Spleen (tissue), 11 donors: ENCODE results near the gene MAPK14. TPM values are rescaled to one million over a fixed set of nuclear protein-coding genes. Genes with fewer than 3 reads are reported as not detected.

Experiments used
- DNase-seq: peaks from one replicate; pipeline ENCODE4 v3.0.0-alpha.2; 2020
- H3K27ac ChIP-seq, 8 donors: fragments of 200-600 bp; sonication (generic) in 7 of 8; 1 replicate in 4 of 8; 2 replicates in 4 of 8; pipeline versions ENCODE4 v1.5.0 to v1.8.0; 2016 to 2021; ENCODE audit warnings: inconsistent platforms in 4 of 8, mild to moderate bottlenecking in 4 of 8, moderate library complexity in 1 of 8
- H3K27me3 ChIP-seq, 7 donors: fragments of 200-600 bp; sonication (generic) in 6 of 7; replicated peaks in 1 of 7; 1 replicate in 4 of 7; 2 replicates in 3 of 7; pipeline versions ENCODE4 v1.5.0 to v1.8.0; 2016 to 2021; ENCODE audit warnings: inconsistent platforms in 3 of 7, mild to moderate bottlenecking in 1 of 7
- H3K36me3 ChIP-seq, 6 donors: fragments of 200-600 bp; sonication (generic) in 5 of 6; 1 replicate in 4 of 6; 2 replicates in 2 of 6; pipeline versions ENCODE4 v1.5.0 to v1.8.0; 2016 to 2021; ENCODE audit warnings: inconsistent platforms in 2 of 6
- H3K4me1 ChIP-seq, 6 donors: fragments of 200-600 bp; sonication (generic) in 5 of 6; 1 replicate in 3 of 6; 2 replicates in 3 of 6; pipeline versions ENCODE4 v1.5.0 to v1.8.0; 2016 to 2021; ENCODE audit warnings: inconsistent platforms in 3 of 6
- H3K4me3 ChIP-seq, 8 donors: fragments of 200-600 bp; sonication (generic) in 7 of 8; 1 replicate in 4 of 8; 2 replicates in 4 of 8; pipeline versions ENCODE4 v1.5.0 to v1.8.0; 2016 to 2021; ENCODE audit warnings: inconsistent platforms in 4 of 8, mild to moderate bottlenecking in 4 of 8, moderate library complexity in 2 of 8
- H3K9me3 ChIP-seq, 8 donors: fragments of 200-600 bp; sonication (generic) in 7 of 8; 1 replicate in 4 of 8; 2 replicates in 4 of 8; pipeline versions ENCODE4 v1.5.0 to v1.8.0; 2016 to 2021; ENCODE audit warnings: inconsistent platforms in 4 of 8
- CTCF ChIP-seq, 11 experiments: fragments of 200-600 bp in 7 of 11; fragments of 450-650 bp in 4 of 11; sonication (generic) in 4 of 11; IDR thresholded peaks in 8 of 11; conservative IDR thresholded peaks in 3 of 11; 1 replicate in 7 of 11; 2 replicates in 4 of 11; pipeline versions ENCODE4 v1.4.0 to v1.8.0; 2016 to 2021; ENCODE audit warnings: antibody characterized with exemption in 11 of 11, inconsistent platforms in 4 of 11, mild to moderate bottlenecking in 1 of 11
- POLR2A ChIP-seq, 3 donors: fragments of 450-650 bp; IDR thresholded peaks; one replicate each; pipeline ENCODE4 v1.5.1; 2017; ENCODE audit warnings: antibody characterized with exemption in 3 of 3, mild to moderate bottlenecking in 1 of 3
- POLR2AphosphoS5 ChIP-seq, 3 donors: sonication (generic); formaldehyde crosslinking; IDR thresholded peaks; one replicate each; pipeline ENCODE4 v1.5.1; 2017; ENCODE audit warnings: antibody characterized with exemption in 3 of 3
- WGBS, 5 donors: extraction: QIAGEN DNeasy Blood & Tissue Kit in 3 of 5; methylation state at CpG; one replicate each; pipeline versions ENCODE4 v1.1.5 to v1.1.7; 2013 to 2018; 5-methylcytosine and 5-hydroxymethylcytosine counted together
- intact Hi-C: fragments of 100-400 bp; cut with DNase I; formaldehyde crosslinking; loops from one replicate; pipeline ENCODE4 v1.15.0; 2023; ENCODE audit warnings: low total_unique reads
- polyA plus RNA-seq, 3 donors: library from polyadenylated mRNA; stranded (reverse); fragments of 200-250 nt; gene quantifications; one replicate each; pipeline ENCODE4 v1.2.1, GENCODE V29; 2013
- total RNA-seq, 7 donors: library from RNA; depleted of rRNA in 3 of 7; stranded (reverse); fragments of >200 nt in 3 of 7; fragmentation: NEBNext Ultra II Directional in 4 of 7; extraction: Animal tissue kit (Norgen Biotek cat#: 25700) in 4 of 7; gene quantifications; one replicate each; pipeline versions ENCODE4 v1.1.0 to v1.2.1, GENCODE V29; 2016 to 2021
- donor health status: healthy with polysubstance abuse.
- donor health status: DM: no; HTN: no; CAD: no; lungs with moderate emphysema.
- donor health status: DM: no; HTN: no; CAD: no.
- donor health status: Bipolar disorder and iron deficiency.
- donor health status: healthy.
- donor health status: DM: no; HTN: no; CAD: no.
- donor health status: DM: yes; HTN: yes; CAD: no.

MAPK14 gene
- total and polyA plus RNA-seq, 10 donors: 13.9 to 242 (median 94.6) TPM

- DNase-seq: no peak
- 84 to 95% (median 91%) methylated on average over 2 of the region's 2 CpGs for WGBS, 5 donors
- intact Hi-C loops: no loop called here
- Histone ChIP-seq H3K4me1 (peaks cover 26 to 98% (median 72%) of the 10 kb centered on the region in 6 donors), H3K27ac (peak overlapping the region in 6 of 8 donors; percentile 72 to 97 (median 89)), H3K36me3 (peaks cover 0 to 73% (median 20%) of the 10 kb centered on the region in 6 donors), H3K4me3 (no peak overlapping the region), H3K9me3 (no peaks in the 10 kb centered on the region), H3K27me3 (no peaks in the 10 kb centered on the region)
- TF ChIP-seq POLR2AphosphoS5 (IDR thresholded peaks at IDR 0.05): no peak
- no peak for TF ChIP-seq CTCF (IDR thresholded peaks at IDR 0.05 in 8 of 11, conservative IDR thresholded peaks at IDR 0.05 in 3 of 11)
- TF ChIP-seq POLR2A (IDR thresholded peaks at IDR 0.05): no peak
Measured at GRCh38 chr6:36113703-36114102, 86.1 kb downstream of the MAPK14 start.

DNA sequence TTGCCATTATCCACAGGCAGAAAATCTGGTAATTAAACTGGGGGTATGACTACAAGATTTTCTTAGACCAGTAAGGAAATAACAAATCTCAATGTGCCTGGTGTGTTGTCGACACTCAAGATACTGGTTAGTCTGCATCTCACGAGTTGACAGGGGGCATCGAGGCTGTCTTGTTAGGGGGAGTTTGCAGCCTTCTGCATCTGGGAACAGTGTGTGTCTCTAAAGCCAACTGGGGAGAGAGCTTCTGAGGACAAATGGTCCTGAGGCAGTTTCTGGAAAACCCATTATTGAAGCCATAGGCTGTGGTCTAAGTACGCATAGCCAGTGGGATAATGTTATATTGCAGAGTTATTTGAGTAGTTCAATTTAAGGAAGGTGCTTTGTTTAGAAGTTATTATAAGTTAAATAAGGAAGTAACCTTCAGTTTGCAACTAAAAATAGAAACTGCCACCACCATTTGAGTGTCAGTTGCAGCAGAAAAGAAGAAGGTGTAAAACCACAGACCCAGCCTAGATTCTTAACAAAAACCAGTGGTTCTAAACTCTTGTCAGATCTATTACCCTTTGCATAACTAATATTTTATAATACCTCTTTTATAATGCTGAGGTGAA, 87.3 kb downstream of the MAPK14 start:
- intact Hi-C loops: no loop called here
- H3K27ac ChIP-seq: peak overlapping the region; percentile 31 to 97 (median 78)
- 21 to 35% (median 30%) methylated on average over 4 of the region's 4 CpGs for WGBS, 5 donors
- H3K4me3 ChIP-seq: peak overlapping the region in 1 of 8 donors; percentile 18
- H3K36me3 ChIP-seq: peaks cover 0 to 61% (median 13%) of the 10 kb centered on the region in 6 donors
- DNase-seq: no peak
- no peaks in the 10 kb centered on the region for H3K9me3 ChIP-seq
- peaks cover 20 to 98% (median 76%) of the 10 kb centered on the region in 6 donors for H3K4me1 ChIP-seq
- TF ChIP-seq POLR2A (IDR thresholded peaks at IDR 0.05): no peak
- no peaks in the 10 kb centered on the region for H3K27me3 ChIP-seq

DNA sequence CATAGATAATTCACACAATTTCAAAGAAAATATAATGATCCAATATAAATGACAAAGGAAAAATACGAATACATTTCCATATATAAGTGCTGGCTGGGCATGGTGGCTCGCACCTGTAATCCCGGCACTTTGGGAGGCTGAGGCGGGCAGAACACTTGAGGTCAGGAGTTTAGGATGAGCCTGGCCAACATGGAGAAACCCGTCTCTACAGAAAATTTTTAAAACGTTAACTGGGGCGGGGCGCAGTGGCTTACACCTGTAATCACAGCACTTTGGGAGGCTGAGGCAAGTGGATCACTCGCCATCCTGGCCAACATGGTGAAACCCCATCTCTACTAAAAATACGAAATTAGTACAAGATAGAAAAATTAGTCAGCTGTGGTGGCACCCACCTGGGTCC, 87.8 kb downstream of the MAPK14 start:
- Histone ChIP-seq H3K27ac (peak overlapping the region; percentile 31 to 97 (median 78)), H3K4me3 (peak overlapping the region in 1 of 8 donors; percentile 13), H3K9me3 (no peaks in the 10 kb centered on the region), H3K27me3 (no peaks in the 10 kb centered on the region), H3K36me3 (peaks cover 0 to 56% (median 11%) of the 10 kb centered on the region in 6 donors), H3K4me1 (peaks cover 24 to 98% (median 79%) of the 10 kb centered on the region in 6 donors)
- TF ChIP-seq POLR2AphosphoS5 (IDR thresholded peaks at IDR 0.05) (no peak), POLR2A (IDR thresholded peaks at IDR 0.05) (no peak), CTCF (IDR thresholded peaks at IDR 0.05 in 8 of 11, conservative IDR thresholded peaks at IDR 0.05 in 3 of 11) (no peak)
- intact Hi-C loops: no loop called here
- DNase-seq: peak; percentile 69
- WGBS, 5 donors: 70 to 80% (median 79%) methylated on average over 10 of the region's 10 CpGs

GRCh38 chr6:36116066-36116864, 88.7 kb downstream of the MAPK14 start:
- intact Hi-C loops: no loop called here
- WGBS, 5 donors: 84 to 92% (median 86%) methylated on average over 3 of the region's 3 CpGs
- TF ChIP-seq POLR2AphosphoS5 (IDR thresholded peaks at IDR 0.05): no peak
- no peak for TF ChIP-seq CTCF (IDR thresholded peaks at IDR 0.05 in 8 of 11, conservative IDR thresholded peaks at IDR 0.05 in 3 of 11)
- no peak for TF ChIP-seq POLR2A (IDR thresholded peaks at IDR 0.05)

More at GRCh38 chr6:36116066-36116864, 88.7 kb downstream of the MAPK14 start:
- peaks cover 0 to 47% (median 6%) of the 10 kb centered on the region in 6 donors for H3K36me3 ChIP-seq
- H3K27ac ChIP-seq: peak overlapping the region in 6 of 8 donors; percentile 8 to 97 (median 89)
- H3K27me3 ChIP-seq: no peaks in the 10 kb centered on the region
- H3K4me1 ChIP-seq: peaks cover 33 to 100% (median 87%) of the 10 kb centered on the region in 6 donors
- no peak for DNase-seq
- no peaks in the 10 kb centered on the region for H3K9me3 ChIP-seq
- no peak overlapping the region for H3K4me3 ChIP-seq
